ENCODE results near the gene CATSPERE. TPM values are rescaled to one million over a fixed set of nuclear protein-coding genes. Genes with fewer than 3 reads are reported as not detected.

The CATSPERE gene
- total and polyA plus RNA-seq, 2 donors (not counting 3 experiments of a cell fraction or from before 2014, with no cell fraction given) = 0.61 to 1.9 TPM

- Histone ChIP-seq H3K79me2 (ENCODE audit: control insufficient read depth, insufficient read depth, low read length) (peaks cover 42% of the 10 kb centered on the region), H3K9ac (replicated peaks; ENCODE audit: extremely low read depth, insufficient read depth, low read length) (no peak overlapping the region), H3K9me3 (replicated peaks; ENCODE audit: control insufficient read depth, insufficient read depth, low read length) (no peaks in the 10 kb centered on the region), H3K4me3 (replicated peaks in 1 of 3; ENCODE audit: insufficient read depth in 1 of 3, low read depth in 1 of 3, low read length in 3 of 3) (no peak overlapping the region), H3K4me1 (ENCODE audit: control insufficient read depth, extremely low read depth, insufficient read depth, low read length) (no peaks in the 10 kb centered on the region), H2AFZ (ENCODE audit: low read depth, low read length) (no peak overlapping the region), H3K4me2 (ENCODE audit: insufficient read depth, low read length) (no peak overlapping the region), H4K20me1 (replicated peaks; ENCODE audit: control insufficient read depth, extremely low read depth, insufficient read depth, low read length) (no peaks in the 10 kb centered on the region), H3K27me3 (ENCODE audit: control insufficient read depth in 2 of 2, insufficient read depth in 2 of 2, low read length in 2 of 2) (no peaks in the 10 kb centered on the region), H3K36me3 (ENCODE audit: control insufficient read depth in 2 of 2, extremely low read depth in 1 of 2, insufficient read depth in 2 of 2, low read length in 2 of 2) (no peaks in the 10 kb centered on the region), H3K27ac (ENCODE audit: insufficient read depth, low read depth, low read length) (no peak overlapping the region), H3K9me1 (replicated peaks; ENCODE audit: control insufficient read depth, extremely low read depth, insufficient read depth, low read length) (no peaks in the 10 kb centered on the region)
- ChIA-PET CTCF (no interaction called here), POLR2A (no interaction called here)
- dilution Hi-C loops (cut with MboI; ENCODE audit: extremely low pct_ligation_motif_present, low sequenced_read_pairs) = no loop called here
- no peak for TF ChIP-seq POLR2AphosphoS5 (IDR thresholded peaks at IDR 0.05; ENCODE audit: insufficient read depth, low read depth, low read length)
- TF ChIP-seq, protein P1, sequence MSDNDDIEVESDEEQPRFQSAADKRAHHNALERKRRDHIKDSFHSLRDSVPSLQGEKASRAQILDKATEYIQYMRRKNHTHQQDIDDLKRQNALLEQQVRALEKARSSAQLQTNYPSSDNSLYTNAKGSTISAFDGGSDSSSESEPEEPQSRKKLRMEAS (IDR thresholded peaks at IDR 0.05; ENCODE audit: insufficient read depth, insufficient read length) = no peak
- no peak for TF ChIP-seq GATA2 (IDR thresholded peaks at IDR 0.05; ENCODE audit: insufficient read depth, insufficient read length, low read depth, low read length)
- TF ChIP-seq POLR2A (IDR thresholded peaks at IDR 0.05; ENCODE audit: low read depth, low read length) = no peak
- no peak for TF ChIP-seq MYC (IDR thresholded peaks at IDR 0.05; ENCODE audit: low read depth, low read length)
- TF ChIP-seq, protein P2, sequence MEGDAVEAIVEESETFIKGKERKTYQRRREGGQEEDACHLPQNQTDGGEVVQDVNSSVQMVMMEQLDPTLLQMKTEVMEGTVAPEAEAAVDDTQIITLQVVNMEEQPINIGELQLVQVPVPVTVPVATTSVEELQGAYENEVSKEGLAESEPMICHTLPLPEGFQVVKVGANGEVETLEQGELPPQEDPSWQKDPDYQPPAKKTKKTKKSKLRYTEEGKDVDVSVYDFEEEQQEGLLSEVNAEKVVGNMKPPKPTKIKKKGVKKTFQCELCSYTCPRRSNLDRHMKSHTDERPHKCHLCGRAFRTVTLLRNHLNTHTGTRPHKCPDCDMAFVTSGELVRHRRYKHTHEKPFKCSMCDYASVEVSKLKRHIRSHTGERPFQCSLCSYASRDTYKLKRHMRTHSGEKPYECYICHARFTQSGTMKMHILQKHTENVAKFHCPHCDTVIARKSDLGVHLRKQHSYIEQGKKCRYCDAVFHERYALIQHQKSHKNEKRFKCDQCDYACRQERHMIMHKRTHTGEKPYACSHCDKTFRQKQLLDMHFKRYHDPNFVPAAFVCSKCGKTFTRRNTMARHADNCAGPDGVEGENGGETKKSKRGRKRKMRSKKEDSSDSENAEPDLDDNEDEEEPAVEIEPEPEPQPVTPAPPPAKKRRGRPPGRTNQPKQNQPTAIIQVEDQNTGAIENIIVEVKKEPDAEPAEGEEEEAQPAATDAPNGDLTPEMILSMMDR (IDR thresholded peaks at IDR 0.05; ENCODE audit: extremely low read depth in 1 of 2, insufficient read depth in 1 of 2, low read depth in 1 of 2, low read length in 2 of 2) = no peak
- TF ChIP-seq FOS (IDR thresholded peaks at IDR 0.05; ENCODE audit: borderline replicate concordance, insufficient read depth, low read length) = no peak
- no peak for TF ChIP-seq EZH2 (IDR thresholded peaks at IDR 0.05; ENCODE audit: borderline replicate concordance, low read depth, low read length, severe bottlenecking)
- no peak for TF ChIP-seq JUN (IDR thresholded peaks at IDR 0.05; ENCODE audit: borderline replicate concordance, insufficient read depth, insufficient read length, low read depth)
- DNase-seq (ENCODE audit: low read depth, low spot score) (no peak), FAIRE-seq (no peak)
- BruUV-seq (replicated peaks) = no TSS peak
- intact Hi-C loops (cut with micrococcal nuclease) = no loop called here
Measured at GRCh38 chr1:244674446-244674845, 213.4 kb downstream of the CATSPERE start.

All from endothelial cell of umbilical vein (primary cell).